MM.1S (cell line): Measurements from ENCODE around the gene IL3.

ENCODE experiments used
- EZH2 ChIP-seq: fragments of 300-600 bp; sonication (generic); optimal IDR thresholded peaks from 2 replicates; pipeline ENCODE3; 2017; ENCODE audit warnings: low read depth, mild to moderate bottlenecking, antibody characterized with exemption, low read length, mixed read lengths
- EZH2phosphoT487 ChIP-seq: fragments of 300-600 bp; sonication (generic); IDR thresholded peaks from 2 replicates; pipeline ENCODE4 v1.6.1; 2018; ENCODE audit warnings: antibody characterized with exemption, low read length
- TF ChIP-seq, protein P1 (sequence below): fragments of 300-600 bp; sonication (generic); IDR thresholded peaks from 2 replicates; pipeline ENCODE4 v1.5.1; 2016; ENCODE audit warnings: antibody characterized with exemption, low read length, mixed read lengths

DNA sequence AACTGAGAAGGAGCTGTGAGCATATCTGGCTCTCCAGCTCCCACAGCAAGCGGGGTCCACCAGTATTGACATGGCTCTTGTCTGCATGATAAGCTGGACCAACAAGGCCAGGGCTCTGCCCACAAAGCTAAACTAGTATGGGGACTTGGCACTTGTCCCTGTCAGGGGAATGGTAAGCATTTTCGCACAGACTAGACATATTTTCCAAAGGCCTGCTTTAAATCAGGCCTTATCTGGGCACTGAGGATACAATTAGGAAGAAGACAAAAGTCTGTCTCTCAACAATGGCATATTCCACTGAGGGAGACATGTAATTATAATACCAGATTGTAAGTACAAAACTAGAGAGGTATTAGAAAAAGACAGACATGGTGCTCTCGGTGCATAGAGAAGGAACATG lies 45.2 kb downstream of the IL3 start:
- TF ChIP-seq, protein P1, sequence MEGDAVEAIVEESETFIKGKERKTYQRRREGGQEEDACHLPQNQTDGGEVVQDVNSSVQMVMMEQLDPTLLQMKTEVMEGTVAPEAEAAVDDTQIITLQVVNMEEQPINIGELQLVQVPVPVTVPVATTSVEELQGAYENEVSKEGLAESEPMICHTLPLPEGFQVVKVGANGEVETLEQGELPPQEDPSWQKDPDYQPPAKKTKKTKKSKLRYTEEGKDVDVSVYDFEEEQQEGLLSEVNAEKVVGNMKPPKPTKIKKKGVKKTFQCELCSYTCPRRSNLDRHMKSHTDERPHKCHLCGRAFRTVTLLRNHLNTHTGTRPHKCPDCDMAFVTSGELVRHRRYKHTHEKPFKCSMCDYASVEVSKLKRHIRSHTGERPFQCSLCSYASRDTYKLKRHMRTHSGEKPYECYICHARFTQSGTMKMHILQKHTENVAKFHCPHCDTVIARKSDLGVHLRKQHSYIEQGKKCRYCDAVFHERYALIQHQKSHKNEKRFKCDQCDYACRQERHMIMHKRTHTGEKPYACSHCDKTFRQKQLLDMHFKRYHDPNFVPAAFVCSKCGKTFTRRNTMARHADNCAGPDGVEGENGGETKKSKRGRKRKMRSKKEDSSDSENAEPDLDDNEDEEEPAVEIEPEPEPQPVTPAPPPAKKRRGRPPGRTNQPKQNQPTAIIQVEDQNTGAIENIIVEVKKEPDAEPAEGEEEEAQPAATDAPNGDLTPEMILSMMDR: no peak
- no peak for TF ChIP-seq EZH2
- TF ChIP-seq EZH2phosphoT487: no peak
